MM.1S (cell line): ENCODE results near the gene TPBG.
A peak's percentile ranks its signal among the peaks of the same experiment; 100 is the strongest.

Source experiments
- DNase-seq: peaks from one replicate; pipeline ENCODE4 v3.0.0-alpha.2; 2015
- H2AFZ ChIP-seq: fragments of 300-600 bp; sonication (generic); 2 replicates; pipeline ENCODE4 v1.6.0; 2016; ENCODE audit warnings: antibody characterized with exemption, low read length
- H3F3A ChIP-seq: fragments of 300-600 bp; sonication (generic); 2 replicates; pipeline ENCODE4 v1.6.1; 2016; ENCODE audit warnings: mild to moderate bottlenecking, antibody characterized with exemption, low read length, moderate library complexity, mixed read lengths; ENCODE audit not compliant: insufficient read depth
- H3K27ac ChIP-seq: fragments of 300-600 bp; sonication (generic); 2 replicates; pipeline ENCODE4 v1.5.1; 2016; ENCODE audit warnings: mild to moderate bottlenecking, low read length
- H3K27me3 ChIP-seq: fragments of 300-600 bp; sonication (generic); replicated peaks from 2 replicates; pipeline ENCODE4 v1.6.0; 2016; ENCODE audit warnings: low read length; ENCODE audit not compliant: insufficient read depth
- H3K36me3 ChIP-seq: fragments of 300-600 bp; sonication (generic); replicated peaks from 2 replicates; pipeline ENCODE4 v1.6.1; 2016; ENCODE audit warnings: mild to moderate bottlenecking, low read length, mixed read lengths; ENCODE audit not compliant: insufficient read depth
- H3K4me1 ChIP-seq: fragments of 300-600 bp; sonication (generic); 2 replicates; pipeline ENCODE4 v1.6.1; 2016; ENCODE audit warnings: low read length, mixed read lengths
- H3K4me2 ChIP-seq: fragments of 300-600 bp; sonication (generic); 2 replicates; pipeline ENCODE4 v1.6.0; 2016; ENCODE audit warnings: low read depth, low read length
- H3K4me3 ChIP-seq: fragments of 300-600 bp; sonication (generic); 2 replicates; pipeline ENCODE4 v1.5.1; 2016; ENCODE audit warnings: low read length, mixed read lengths
- H3K79me2 ChIP-seq: fragments of 300-600 bp; sonication (generic); 2 replicates; pipeline ENCODE4 v1.6.1; 2016; ENCODE audit warnings: mixed run types, low read length, mixed read lengths
- H3K9ac ChIP-seq: fragments of 300-600 bp; sonication (generic); 2 replicates; pipeline ENCODE4 v1.6.1; 2016; ENCODE audit warnings: low read length, mixed read lengths
- H3K9me2 ChIP-seq: fragments of 300-600 bp; sonication (generic); replicated peaks from 2 replicates; pipeline ENCODE4 v1.6.1; 2016; ENCODE audit warnings: mild to moderate bottlenecking, low read length, mixed read lengths; ENCODE audit not compliant: insufficient read depth
- H3K9me3 ChIP-seq: fragments of 300-600 bp; sonication (generic); replicated peaks from 2 replicates; pipeline ENCODE4 v1.6.1; 2016; ENCODE audit warnings: mild to moderate bottlenecking, low read length, mixed read lengths; ENCODE audit not compliant: insufficient read depth
- H4K20me1 ChIP-seq: fragments of 300-600 bp; sonication (generic); 2 replicates; pipeline ENCODE4 v1.6.1; 2016; ENCODE audit warnings: mild to moderate bottlenecking, low read length, moderate library complexity, mixed read lengths; ENCODE audit not compliant: insufficient read depth
- EZH2 ChIP-seq: fragments of 300-600 bp; sonication (generic); optimal IDR thresholded peaks from 2 replicates; pipeline ENCODE3; 2017; ENCODE audit warnings: low read depth, mild to moderate bottlenecking, antibody characterized with exemption, low read length, mixed read lengths
- EZH2phosphoT487 ChIP-seq: fragments of 300-600 bp; sonication (generic); IDR thresholded peaks from 2 replicates; pipeline ENCODE4 v1.6.1; 2018; ENCODE audit warnings: antibody characterized with exemption, low read length
- TF ChIP-seq, protein P1 (sequence below): fragments of 300-600 bp; sonication (generic); IDR thresholded peaks from 2 replicates; pipeline ENCODE4 v1.5.1; 2016; ENCODE audit warnings: antibody characterized with exemption, low read length, mixed read lengths

TPBG gene, protein sequence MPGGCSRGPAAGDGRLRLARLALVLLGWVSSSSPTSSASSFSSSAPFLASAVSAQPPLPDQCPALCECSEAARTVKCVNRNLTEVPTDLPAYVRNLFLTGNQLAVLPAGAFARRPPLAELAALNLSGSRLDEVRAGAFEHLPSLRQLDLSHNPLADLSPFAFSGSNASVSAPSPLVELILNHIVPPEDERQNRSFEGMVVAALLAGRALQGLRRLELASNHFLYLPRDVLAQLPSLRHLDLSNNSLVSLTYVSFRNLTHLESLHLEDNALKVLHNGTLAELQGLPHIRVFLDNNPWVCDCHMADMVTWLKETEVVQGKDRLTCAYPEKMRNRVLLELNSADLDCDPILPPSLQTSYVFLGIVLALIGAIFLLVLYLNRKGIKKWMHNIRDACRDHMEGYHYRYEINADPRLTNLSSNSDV

DNA sequence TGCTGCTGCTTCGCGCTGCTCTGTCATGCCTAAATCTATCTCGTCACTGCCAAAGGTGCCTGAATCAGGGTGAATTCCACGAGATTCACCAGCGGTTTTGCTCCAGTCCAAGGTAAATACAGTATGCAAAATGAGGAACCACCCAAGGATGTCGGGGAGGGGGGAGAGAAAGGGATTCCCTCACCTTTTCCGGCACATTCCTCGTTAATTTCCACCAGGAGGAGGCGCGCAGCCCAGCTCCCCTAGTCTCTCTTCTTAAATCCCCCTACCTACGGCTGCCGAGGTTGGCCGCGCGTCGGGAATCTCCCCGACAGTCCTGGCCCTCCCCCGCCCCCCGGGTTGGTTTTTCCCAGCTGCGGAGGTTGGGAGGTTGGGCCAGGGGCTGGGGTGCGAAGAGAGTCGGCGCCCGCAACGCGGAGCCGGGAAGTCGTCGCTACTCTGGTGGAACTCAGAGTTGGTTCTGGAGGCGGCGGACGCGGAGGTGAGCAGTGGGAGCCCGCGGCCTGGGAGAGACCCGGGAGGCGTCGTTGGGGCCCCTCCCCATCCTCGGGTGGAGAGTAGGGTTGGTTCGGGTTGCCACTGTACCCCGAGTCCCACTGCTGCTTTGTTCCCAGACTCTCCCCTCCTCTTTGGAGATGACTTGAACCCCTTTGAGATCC, at the start of gene TPBG:
Gene TPBG, plus strand, starts transcription at position 390 of the 659 bp plus-strand sequence. CDS start 1,145 bp downstream, outside the sequence.
- no peaks in the 10 kb centered on the region for H3K27me3 ChIP-seq
- H3K27ac ChIP-seq = peak within 1 kb of the TSS; percentile 27; the same call in 1 of the 2 replicates
- no peaks in the 10 kb centered on the region for H3K36me3 ChIP-seq
- H3K79me2 ChIP-seq = no peaks in the 10 kb centered on the region
- H3K9me3 ChIP-seq = no peaks in the 10 kb centered on the region
- H4K20me1 ChIP-seq = no peaks in the 10 kb centered on the region
- peak; percentile 58 for DNase-seq
- no peaks in the 10 kb centered on the region for H3F3A ChIP-seq
- no peaks in the 10 kb centered on the region for H3K9me2 ChIP-seq
- no peaks in the 10 kb centered on the region for H3K4me1 ChIP-seq
- H3K9ac ChIP-seq = peak within 1 kb of the TSS; percentile 81
- TF ChIP-seq EZH2phosphoT487 (no peak), EZH2 (no peak)
- TF ChIP-seq, protein P1, sequence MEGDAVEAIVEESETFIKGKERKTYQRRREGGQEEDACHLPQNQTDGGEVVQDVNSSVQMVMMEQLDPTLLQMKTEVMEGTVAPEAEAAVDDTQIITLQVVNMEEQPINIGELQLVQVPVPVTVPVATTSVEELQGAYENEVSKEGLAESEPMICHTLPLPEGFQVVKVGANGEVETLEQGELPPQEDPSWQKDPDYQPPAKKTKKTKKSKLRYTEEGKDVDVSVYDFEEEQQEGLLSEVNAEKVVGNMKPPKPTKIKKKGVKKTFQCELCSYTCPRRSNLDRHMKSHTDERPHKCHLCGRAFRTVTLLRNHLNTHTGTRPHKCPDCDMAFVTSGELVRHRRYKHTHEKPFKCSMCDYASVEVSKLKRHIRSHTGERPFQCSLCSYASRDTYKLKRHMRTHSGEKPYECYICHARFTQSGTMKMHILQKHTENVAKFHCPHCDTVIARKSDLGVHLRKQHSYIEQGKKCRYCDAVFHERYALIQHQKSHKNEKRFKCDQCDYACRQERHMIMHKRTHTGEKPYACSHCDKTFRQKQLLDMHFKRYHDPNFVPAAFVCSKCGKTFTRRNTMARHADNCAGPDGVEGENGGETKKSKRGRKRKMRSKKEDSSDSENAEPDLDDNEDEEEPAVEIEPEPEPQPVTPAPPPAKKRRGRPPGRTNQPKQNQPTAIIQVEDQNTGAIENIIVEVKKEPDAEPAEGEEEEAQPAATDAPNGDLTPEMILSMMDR = peak; percentile 7; the same call in 1 of the 2 replicates
- H2AFZ ChIP-seq = peak within 1 kb of the TSS; percentile 87
- H3K4me2 ChIP-seq = peak within 1 kb of the TSS; percentile 93
- H3K4me3 ChIP-seq = peak within 1 kb of the TSS; percentile 80

DNA sequence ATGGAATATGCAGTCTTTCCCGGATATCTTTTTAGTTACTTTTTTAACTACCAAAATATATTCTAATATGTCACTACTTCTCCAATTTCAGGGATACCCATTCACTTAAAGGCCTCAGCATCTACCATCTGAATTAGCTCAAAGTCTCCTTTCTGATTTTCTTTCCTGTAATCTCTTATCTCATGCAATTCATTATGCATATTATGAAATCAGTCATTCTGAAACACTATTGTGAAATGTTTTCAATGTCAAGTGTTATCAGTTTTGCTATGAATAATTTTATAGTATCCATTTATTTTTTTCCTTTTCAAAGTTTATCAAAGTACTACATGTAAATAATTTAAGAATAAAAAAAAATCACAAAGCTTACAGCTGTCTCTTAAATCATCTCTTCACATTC, 41.2 kb upstream of the TPBG start:
- no peaks in the 10 kb centered on the region for H3K79me2 ChIP-seq
- H3K27ac ChIP-seq = no peak overlapping the region
- no peaks in the 10 kb centered on the region for H3K36me3 ChIP-seq
- H3K9me2 ChIP-seq = no peaks in the 10 kb centered on the region
- H3K9me3 ChIP-seq = no peaks in the 10 kb centered on the region
- TF ChIP-seq, protein P1 = no peak
- H4K20me1 ChIP-seq = no peaks in the 10 kb centered on the region
- H3K27me3 ChIP-seq = no peaks in the 10 kb centered on the region
- DNase-seq = no peak
- H3K4me1 ChIP-seq = no peaks in the 10 kb centered on the region
- no peak overlapping the region for H3K9ac ChIP-seq
- H3K4me3 ChIP-seq = no peak overlapping the region
- no peaks in the 10 kb centered on the region for H3F3A ChIP-seq
- H2AFZ ChIP-seq = no peak overlapping the region
- no peak overlapping the region for H3K4me2 ChIP-seq

DNA sequence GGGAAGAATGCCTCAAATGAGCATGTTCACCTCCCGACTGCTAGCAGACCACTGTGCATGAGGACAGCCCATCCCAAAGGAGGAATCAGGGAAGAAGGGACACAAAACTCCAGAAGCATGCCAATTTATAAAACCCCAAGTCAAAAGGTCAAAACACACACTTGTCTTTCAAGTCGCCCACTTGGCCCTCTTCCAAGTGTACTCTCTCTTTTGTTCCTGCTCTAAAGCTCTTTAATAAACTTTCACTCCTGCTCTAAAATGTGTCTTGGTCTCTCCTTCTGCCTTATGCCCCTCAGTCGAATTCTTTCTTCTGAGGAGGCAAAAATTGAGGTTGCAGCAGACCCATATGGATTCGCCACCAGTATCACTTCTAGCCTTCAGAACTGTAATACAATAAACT, 33.9 kb upstream of the TPBG start:
- H4K20me1 ChIP-seq = no peaks in the 10 kb centered on the region
- no peaks in the 10 kb centered on the region for H3K79me2 ChIP-seq
- TF ChIP-seq, protein P1 = no peak
- TF ChIP-seq EZH2 = no peak
- TF ChIP-seq EZH2phosphoT487 = no peak
- H3F3A ChIP-seq = no peaks in the 10 kb centered on the region
- no peaks in the 10 kb centered on the region for H3K9me3 ChIP-seq
- DNase-seq = no peak
- no peaks in the 10 kb centered on the region for H3K9me2 ChIP-seq
- no peaks in the 10 kb centered on the region for H3K36me3 ChIP-seq
- H3K4me1 ChIP-seq = no peaks in the 10 kb centered on the region
- H3K4me2 ChIP-seq = no peak overlapping the region
- H3K27me3 ChIP-seq = no peaks in the 10 kb centered on the region
- no peak overlapping the region for H3K4me3 ChIP-seq
- H3K27ac ChIP-seq = no peak overlapping the region
- H3K9ac ChIP-seq = no peak overlapping the region
- no peak overlapping the region for H2AFZ ChIP-seq
